A673 (cell line): Measurements from ENCODE around the gene CCDC15.

ENCODE experiments used
- EZH2 ChIP-seq: fragments of 200-600 bp; sonication (generic); IDR thresholded peaks from 2 replicates; pipeline ENCODE4 v1.6.1; 2017; ENCODE audit warnings: borderline replicate concordance, low read depth, mild to moderate bottlenecking, mixed read lengths, antibody characterized with exemption, low read length; ENCODE audit not compliant: poor library complexity, severe bottlenecking
- TF ChIP-seq, protein P1 (sequence below): fragments of 300-800, 200-600 bp; sonication (generic); conservative IDR thresholded peaks from 2 replicates; pipeline ENCODE4 v1.5.1; 2017; ENCODE audit warnings: low read depth, mild to moderate bottlenecking, antibody characterized with exemption, low read length, moderate library complexity, mixed read lengths

DNA sequence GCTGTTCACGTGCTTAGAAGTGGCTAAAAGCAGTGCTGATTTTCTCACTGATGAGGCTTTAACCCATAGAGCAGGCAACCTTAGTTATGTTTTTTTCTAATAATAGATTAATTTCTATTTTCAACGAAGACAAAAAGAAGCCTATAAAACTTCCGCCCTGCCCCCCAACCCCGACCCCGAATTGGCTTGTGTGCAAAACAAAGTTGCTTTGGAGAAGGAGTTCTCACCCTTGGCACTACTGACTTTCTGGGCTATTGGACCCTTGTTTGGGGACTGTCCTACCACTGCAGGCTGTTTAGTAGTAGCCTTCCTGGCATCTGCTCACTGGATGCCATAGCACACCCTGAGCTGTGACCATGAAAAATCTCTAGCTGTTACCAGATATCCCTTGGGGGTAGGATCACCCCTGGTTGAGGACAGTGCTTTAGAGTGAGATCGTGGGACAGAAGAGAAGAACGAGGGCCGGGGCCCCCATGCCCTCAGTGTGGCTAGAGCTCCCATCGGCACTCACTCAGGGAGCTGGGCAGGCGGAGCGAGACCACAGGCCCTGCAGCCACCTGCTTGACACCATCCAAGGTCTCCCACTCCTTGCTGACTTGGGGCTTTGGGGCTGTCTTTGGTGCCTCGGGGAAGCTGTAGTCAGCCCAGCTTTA lies 126.0 kb downstream of the CCDC15 start:
- TF ChIP-seq, protein P1, sequence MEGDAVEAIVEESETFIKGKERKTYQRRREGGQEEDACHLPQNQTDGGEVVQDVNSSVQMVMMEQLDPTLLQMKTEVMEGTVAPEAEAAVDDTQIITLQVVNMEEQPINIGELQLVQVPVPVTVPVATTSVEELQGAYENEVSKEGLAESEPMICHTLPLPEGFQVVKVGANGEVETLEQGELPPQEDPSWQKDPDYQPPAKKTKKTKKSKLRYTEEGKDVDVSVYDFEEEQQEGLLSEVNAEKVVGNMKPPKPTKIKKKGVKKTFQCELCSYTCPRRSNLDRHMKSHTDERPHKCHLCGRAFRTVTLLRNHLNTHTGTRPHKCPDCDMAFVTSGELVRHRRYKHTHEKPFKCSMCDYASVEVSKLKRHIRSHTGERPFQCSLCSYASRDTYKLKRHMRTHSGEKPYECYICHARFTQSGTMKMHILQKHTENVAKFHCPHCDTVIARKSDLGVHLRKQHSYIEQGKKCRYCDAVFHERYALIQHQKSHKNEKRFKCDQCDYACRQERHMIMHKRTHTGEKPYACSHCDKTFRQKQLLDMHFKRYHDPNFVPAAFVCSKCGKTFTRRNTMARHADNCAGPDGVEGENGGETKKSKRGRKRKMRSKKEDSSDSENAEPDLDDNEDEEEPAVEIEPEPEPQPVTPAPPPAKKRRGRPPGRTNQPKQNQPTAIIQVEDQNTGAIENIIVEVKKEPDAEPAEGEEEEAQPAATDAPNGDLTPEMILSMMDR: no peak
- TF ChIP-seq EZH2: no peak
